Breast epithelium (tissue), 4 donors: ENCODE data around the gene INHA. TPM values are rescaled to one million over a fixed set of nuclear protein-coding genes. Genes with fewer than 3 reads are reported as not detected.

Source experiments
- DNase-seq, 2 donors: peaks; one replicate each; pipeline ENCODE4 v3.0.0-alpha.2; 2019; ENCODE audit warnings: low spot score in 2 of 2
- H3K27ac ChIP-seq, 2 donors: fragments of 200-600 bp; sonication (generic) in 1 of 2; one replicate each; pipeline ENCODE4 v1.5.1; 2016 to 2019; ENCODE audit warnings: mild to moderate bottlenecking in 1 of 2
- H3K27me3 ChIP-seq, 2 donors: fragments of 200-600 bp; sonication (generic) in 1 of 2; one replicate each; pipeline versions ENCODE4 v1.5.1 to v1.6.0; 2017 to 2019; ENCODE audit warnings: control low read depth in 1 of 2, mild to moderate bottlenecking in 1 of 2
- H3K36me3 ChIP-seq: fragments of 200-600 bp; one replicate; pipeline ENCODE4 v1.5.1; 2019
- H3K4me1 ChIP-seq, 2 donors: fragments of 200-600 bp; sonication (generic); one replicate each; pipeline ENCODE4 v1.5.1; 2016 to 2019; ENCODE audit warnings: control low read depth in 1 of 2
- H3K4me3 ChIP-seq, 3 donors: fragments of 200-600 bp; sonication (generic); 1 replicate in 2 of 3; 2 replicates in 1 of 3; pipeline ENCODE4 v1.5.1; 2016 to 2019; ENCODE audit warnings: mild to moderate bottlenecking in 3 of 3, moderate library complexity in 2 of 3
- H3K9me3 ChIP-seq, 2 donors: fragments of 200-600 bp; sonication (generic) in 1 of 2; one replicate each; pipeline ENCODE4 v1.5.1; 2016 to 2019; ENCODE audit warnings: control low read depth in 1 of 2
- CTCF ChIP-seq, 3 donors: fragments of 450-650 bp; IDR thresholded peaks; one replicate each; pipeline ENCODE4 v1.5.1; 2016 to 2017; ENCODE audit warnings: antibody characterized with exemption in 3 of 3, mild to moderate bottlenecking in 3 of 3, moderate library complexity in 3 of 3
- POLR2A ChIP-seq: fragments of 450-650 bp; IDR thresholded peaks from one replicate; pipeline ENCODE4 v1.6.1; 2016; ENCODE audit warnings: antibody characterized with exemption, mild to moderate bottlenecking, moderate library complexity
- POLR2AphosphoS5 ChIP-seq, 3 donors: sonication (generic); formaldehyde crosslinking; IDR thresholded peaks; one replicate each; pipeline ENCODE4 v1.6.1; 2017; ENCODE audit warnings: antibody characterized with exemption in 3 of 3
- intact Hi-C: fragments of 100-400 bp; cut with DNase I; formaldehyde crosslinking; loops from one replicate; pipeline ENCODE4 v1.15.1; 2023; ENCODE audit warnings: low total_unique reads
- total RNA-seq, 3 donors: library from RNA; depleted of rRNA; stranded (reverse); fragments of >200 nt; gene quantifications; one replicate each; pipeline ENCODE4 v1.1.0, GENCODE V29; 2016

Gene INHA
- total RNA-seq, 3 donors from 2014 or later = 0.64 to 0.73 TPM; not detected in 1

DNA sequence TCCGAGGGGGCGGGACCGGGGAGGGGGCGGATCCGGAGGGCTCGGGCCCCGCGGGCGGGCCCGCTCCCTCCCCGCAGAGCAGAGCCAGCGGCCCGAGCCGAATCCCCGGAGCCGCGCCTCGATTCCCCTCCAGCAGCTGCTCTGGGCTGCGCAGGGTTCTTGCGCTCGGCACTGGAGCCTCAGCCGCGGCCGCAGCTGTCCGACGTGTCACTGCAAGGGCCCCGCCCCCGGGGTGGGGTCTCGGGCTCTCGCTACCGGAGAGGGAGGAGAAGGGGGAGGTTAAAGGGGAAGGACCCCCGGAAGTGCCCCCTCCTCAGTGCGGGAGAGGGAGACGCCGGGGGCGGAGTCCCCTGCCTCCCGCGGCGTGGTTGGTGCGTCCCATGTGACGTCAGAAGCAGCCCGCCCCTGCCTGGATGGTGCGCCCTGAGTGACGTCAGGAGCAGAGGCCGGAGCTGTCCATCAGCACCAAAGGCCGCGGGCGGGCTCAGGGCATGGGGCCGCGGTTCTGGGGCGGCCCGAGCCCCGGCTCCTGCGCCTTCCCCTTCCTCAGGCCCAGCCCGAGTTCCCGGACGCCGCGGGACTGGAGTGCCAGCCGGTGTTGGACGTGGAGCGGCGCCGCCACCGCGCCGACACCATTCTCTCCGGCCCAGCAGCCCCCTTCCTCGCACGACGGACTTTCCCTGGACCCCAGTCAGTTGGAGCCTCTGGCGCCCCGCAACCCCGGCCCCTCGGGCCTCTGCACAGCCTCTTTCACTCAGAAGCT, 28.3 kb upstream of the INHA start, which contains the start of the genes CHPF and TMEM198:
CHPF (minus strand) TSS at position 214 of the 763 bp plus-strand sequence. CDS start 271 bp downstream, outside the sequence.
TMEM198 (plus strand) TSS at position 433 of the 763 bp plus-strand sequence. CDS start 700 bp downstream, outside the sequence.
- Histone ChIP-seq H3K4me3 (peak within 1 kb of the TSS; percentile 62 to 85 (median 78)), H3K9me3 (no peaks in the 10 kb centered on the region), H3K27ac (peak within 1 kb of the TSS; percentile 90 to 91), H3K27me3 (no peaks in the 10 kb centered on the region), H3K4me1 (peaks cover 0 to 8% of the 10 kb centered on the region in 2 donors), H3K36me3 (no peaks in the 10 kb centered on the region)
- intact Hi-C loops = loop anchor here (2.0 to 5.0 kb wide), 2 partner anchors 54 to 99 kb away; partner anchors contain the start of gene STK11IP
- peak in 1 of 3 donors; percentile 9 for TF ChIP-seq CTCF (IDR thresholded peaks at IDR 0.05)
- TF ChIP-seq POLR2AphosphoS5 (IDR thresholded peaks at IDR 0.05) = peak in 2 of 3 donors; percentile 61 to 75
- peak; percentile 15 for TF ChIP-seq POLR2A
- peak; percentile 98 to 99 for DNase-seq

- intact Hi-C loops = loop anchor here (2.0 to 5.0 kb wide), 2 partner anchors 53 to 98 kb away; partner anchors contain the start of gene STK11IP
- Histone ChIP-seq H3K9me3 (no peaks in the 10 kb centered on the region), H3K4me1 (peaks cover 0 to 8% of the 10 kb centered on the region in 2 donors), H3K36me3 (no peaks in the 10 kb centered on the region), H3K27me3 (no peaks in the 10 kb centered on the region), H3K4me3 (peak overlapping the region; percentile 62 to 85 (median 78)), H3K27ac (peak overlapping the region; percentile 90 to 91)
- no peak for DNase-seq
- TF ChIP-seq CTCF (IDR thresholded peaks at IDR 0.05) (no peak), POLR2A (no peak), POLR2AphosphoS5 (IDR thresholded peaks at IDR 0.05) (no peak)
Observed at GRCh38 chr2:219544567-219544966, 27.5 kb upstream of the INHA start.

DNA sequence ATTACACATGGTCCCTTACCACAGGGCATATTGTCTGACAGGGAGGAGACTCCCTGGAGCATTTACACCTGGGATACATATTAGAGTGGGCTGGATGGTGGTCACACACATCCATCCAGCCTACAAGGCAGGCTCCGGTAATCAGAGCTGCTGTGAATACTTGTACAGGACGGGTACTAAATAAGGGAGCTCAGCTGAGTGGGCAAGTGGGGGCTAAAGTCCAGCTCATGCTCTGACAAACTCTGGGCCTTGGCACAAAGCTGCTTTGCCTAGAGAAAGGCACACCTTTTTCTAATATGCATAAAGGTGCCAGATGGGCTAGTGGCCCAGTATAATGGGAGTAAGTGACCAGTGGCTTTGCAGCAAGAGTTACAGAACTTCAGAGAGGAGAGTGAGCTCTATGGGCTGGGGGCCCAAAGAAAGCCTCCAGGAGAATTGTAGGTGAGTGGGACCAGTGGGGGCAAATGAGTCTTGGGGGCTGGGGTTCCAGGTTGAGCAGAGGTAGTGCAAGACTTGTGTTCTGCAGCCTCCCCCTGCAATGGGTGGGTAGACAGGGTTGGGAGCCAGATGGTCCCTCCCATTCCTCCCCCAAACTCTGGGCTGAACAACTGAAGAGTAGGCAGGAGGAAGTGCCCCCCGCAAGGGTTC, 26.7 kb upstream of the INHA start:
- H3K9me3 ChIP-seq = no peaks in the 10 kb centered on the region
- H3K4me3 ChIP-seq = no peak overlapping the region
- no peaks in the 10 kb centered on the region for H3K36me3 ChIP-seq
- peaks cover 0 to 8% of the 10 kb centered on the region in 2 donors for H3K4me1 ChIP-seq
- no peak for TF ChIP-seq POLR2AphosphoS5 (IDR thresholded peaks at IDR 0.05)
- DNase-seq = no peak
- H3K27me3 ChIP-seq = no peaks in the 10 kb centered on the region
- intact Hi-C loops = loop anchor here (2.0 kb wide), 1 partner anchor 97 kb away; no protein-coding TSS in a partner anchor
- no peak overlapping the region for H3K27ac ChIP-seq

DNA sequence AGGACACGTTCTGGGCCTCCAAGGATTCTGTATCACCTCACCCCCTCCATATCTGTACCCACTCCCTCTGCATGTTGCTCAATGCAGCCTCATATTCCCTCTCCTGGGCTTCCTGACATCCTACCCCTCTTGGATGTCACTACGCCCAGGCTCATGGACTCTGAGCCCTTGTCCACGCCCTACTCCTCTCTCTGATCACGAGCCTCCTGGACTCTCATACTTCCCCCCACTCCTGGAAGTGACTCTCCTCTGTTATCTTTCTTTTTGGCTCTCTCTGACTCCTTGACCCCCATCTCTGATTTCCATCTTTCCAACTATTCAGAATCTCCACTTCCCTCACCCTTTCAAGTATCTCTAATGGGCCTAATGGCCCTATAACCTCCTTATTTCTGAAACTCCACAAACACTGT, 26.2 kb upstream of the INHA start:
- no peak for DNase-seq
- peaks cover 0 to 8% of the 10 kb centered on the region in 2 donors for H3K4me1 ChIP-seq
- no peak for TF ChIP-seq POLR2A
- TF ChIP-seq CTCF (IDR thresholded peaks at IDR 0.05) = no peak
- no peak for TF ChIP-seq POLR2AphosphoS5 (IDR thresholded peaks at IDR 0.05)
- H3K4me3 ChIP-seq = no peak overlapping the region
- no peak overlapping the region for H3K27ac ChIP-seq
- H3K27me3 ChIP-seq = no peaks in the 10 kb centered on the region
- intact Hi-C loops = loop anchor here (2.0 kb wide), 1 partner anchor 97 kb away; no protein-coding TSS in a partner anchor
- no peaks in the 10 kb centered on the region for H3K9me3 ChIP-seq
- no peaks in the 10 kb centered on the region for H3K36me3 ChIP-seq

DNA sequence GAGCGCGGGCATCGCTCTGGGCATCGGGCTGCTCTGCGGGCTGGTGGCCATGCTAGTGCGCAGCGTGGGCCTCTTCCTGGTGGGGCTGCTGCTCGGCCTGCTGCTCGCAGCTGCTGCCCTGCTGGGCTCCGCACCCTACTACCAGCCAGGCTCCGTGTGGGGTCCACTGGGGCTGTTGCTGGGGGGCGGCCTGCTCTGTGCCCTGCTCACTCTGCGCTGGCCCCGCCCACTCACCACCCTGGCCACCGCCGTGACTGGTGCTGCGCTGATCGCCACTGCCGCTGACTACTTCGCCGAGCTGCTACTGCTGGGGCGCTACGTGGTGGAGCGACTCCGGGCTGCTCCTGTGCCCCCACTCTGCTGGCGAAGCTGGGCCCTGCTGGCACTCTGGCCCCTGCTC, 24.5 kb upstream of the INHA start:
- H3K9me3 ChIP-seq = no peaks in the 10 kb centered on the region
- H3K4me3 ChIP-seq = no peak overlapping the region
- no peaks in the 10 kb centered on the region for H3K36me3 ChIP-seq
- intact Hi-C loops = no loop called here
- H3K4me1 ChIP-seq = peaks cover 5 to 6% of the 10 kb centered on the region in 2 donors
- no peak overlapping the region for H3K27ac ChIP-seq
- DNase-seq = no peak
- H3K27me3 ChIP-seq = no peaks in the 10 kb centered on the region
- no peak for TF ChIP-seq POLR2A
- no peak for TF ChIP-seq CTCF (IDR thresholded peaks at IDR 0.05)
- TF ChIP-seq POLR2AphosphoS5 (IDR thresholded peaks at IDR 0.05) = no peak
